NCI-H146 (cell line): ENCODE results near the gene SMCO2.

Experiments used
- DNase-seq: peaks from one replicate; lab custom pipeline; 2025; lab: John Stamatoyannopoulos, UW

The SMCO2 gene

DNA sequence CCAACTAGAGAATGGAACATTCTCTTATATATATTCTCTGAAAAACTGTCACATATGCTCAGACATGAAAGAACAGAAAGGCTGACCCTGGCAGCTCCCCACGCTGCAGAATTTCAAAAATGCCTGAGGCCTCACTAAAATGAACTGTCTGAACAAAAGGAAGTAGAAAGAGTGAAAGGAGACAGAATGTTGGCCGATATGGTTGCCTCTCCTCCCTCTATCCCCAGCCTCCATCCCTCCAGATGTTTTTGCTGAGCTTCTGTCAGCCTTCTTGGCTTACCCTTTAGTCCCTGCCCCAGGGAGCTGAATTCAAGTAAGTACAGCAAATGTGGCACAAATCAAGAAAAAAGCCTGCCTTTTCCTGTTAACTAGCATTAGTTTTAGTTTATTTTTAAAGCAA lies 6.9 kb downstream of the SMCO2 start:
- no peak for DNase-seq

DNA sequence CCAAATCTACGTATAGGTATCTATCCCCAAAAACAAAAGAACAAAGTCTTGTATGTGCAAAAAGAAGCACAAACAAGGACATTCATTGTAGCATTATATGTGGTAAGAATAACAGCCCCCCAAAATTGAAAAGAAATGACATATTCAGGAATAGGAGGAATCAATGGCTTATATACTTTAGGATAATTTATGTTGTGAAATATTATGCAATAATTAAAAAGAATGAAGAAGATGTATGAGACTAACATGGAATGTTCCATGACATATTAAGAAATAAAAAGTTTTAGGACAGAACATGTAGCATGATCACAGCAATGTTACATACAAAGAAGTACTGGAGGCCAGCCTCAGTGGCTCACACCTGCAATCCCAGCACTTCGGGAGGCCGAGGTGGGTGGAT lies 9.1 kb downstream of the SMCO2 start:
- no peak for DNase-seq

DNA sequence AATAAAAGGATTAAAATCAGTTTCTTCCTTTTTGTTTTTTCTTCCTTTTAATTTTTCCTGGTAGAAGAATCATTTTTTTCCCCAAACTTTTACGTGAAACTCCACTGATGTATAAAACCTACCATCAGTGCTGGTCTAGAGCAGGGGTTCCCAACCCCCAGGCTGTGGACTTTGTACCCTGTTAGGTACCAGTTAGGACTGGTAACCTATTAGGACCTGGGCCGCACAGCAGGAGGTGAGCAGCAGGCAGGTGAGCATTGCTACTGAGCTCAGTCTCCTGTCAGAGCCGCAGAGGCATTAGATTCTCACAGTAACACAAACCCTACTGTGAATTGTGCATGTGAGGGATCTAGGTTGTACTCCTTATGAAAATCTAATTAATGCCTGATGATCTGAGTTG lies 10.1 kb downstream of the SMCO2 start:
- peak; percentile 79 for DNase-seq

DNA sequence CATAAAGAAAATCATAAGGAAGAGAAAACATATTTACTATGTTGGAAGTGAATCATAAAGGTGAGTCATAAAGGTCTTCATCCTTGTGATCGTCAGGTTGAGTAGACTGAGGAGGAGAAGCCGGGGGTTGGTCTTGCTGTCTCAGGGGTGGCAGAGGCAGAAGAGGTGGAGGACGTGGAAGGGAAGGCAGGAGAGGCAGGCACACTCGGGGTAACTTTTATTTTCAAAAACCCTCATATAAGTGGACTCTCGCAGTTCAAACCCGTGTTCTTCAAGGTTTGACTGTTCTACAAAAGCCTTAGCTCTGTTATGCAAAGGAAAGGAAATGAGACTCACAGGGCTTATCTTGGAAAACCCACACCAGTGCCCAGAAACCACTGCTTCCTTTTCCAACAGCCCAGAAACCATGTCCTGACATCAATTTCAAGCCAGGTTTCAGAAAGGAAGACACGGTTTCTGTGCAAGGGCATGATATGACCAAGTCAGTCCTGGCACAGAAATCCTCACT lies 14.0 kb downstream of the SMCO2 start:
- no peak for DNase-seq

DNA sequence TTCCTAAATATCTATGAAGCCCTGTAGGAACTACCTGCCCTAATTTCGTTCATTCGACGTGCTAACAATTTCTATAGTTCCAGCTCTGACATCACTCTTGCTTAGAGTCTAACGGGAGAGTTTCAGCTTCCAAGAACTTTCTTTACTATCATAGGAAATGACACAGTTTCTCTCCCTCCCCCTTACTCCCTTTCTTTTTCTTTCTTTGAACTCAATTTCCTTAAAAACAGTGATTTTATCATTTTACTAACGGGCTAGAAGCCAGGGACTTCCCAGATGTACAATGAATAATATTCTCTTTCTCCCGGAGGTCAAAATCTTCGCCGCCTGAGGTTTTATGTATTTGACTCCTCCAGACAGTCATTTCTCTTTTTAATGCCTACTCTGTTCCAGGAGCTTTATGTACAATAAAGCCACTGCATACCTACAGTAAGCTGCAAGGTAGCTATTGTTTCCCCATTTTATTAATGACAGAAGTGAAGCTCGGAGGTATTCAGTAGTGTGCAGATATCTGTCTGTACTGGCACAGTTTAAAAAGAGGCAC lies 15.7 kb downstream of the SMCO2 start:
- no peak for DNase-seq

DNA sequence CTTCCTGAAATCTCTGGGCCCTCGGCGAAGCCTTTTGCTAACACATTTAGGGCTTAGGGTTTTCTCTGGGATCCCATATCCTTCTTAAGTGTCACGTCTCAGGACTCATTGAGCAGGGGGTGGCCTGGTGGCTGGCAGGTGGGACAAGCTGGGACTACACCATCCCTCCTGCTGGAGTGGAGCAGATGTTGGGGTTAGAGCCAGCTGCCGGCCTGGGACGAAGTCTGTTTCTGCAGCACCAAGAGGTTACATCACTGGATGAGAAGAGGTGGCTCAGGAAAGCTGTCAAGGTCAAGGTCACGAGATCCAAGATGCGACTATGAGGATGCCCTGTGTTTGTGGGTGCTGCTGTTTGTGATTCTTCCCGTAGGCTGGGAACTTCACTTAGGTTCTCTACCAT lies 16.3 kb downstream of the SMCO2 start:
- no peak for DNase-seq

DNA sequence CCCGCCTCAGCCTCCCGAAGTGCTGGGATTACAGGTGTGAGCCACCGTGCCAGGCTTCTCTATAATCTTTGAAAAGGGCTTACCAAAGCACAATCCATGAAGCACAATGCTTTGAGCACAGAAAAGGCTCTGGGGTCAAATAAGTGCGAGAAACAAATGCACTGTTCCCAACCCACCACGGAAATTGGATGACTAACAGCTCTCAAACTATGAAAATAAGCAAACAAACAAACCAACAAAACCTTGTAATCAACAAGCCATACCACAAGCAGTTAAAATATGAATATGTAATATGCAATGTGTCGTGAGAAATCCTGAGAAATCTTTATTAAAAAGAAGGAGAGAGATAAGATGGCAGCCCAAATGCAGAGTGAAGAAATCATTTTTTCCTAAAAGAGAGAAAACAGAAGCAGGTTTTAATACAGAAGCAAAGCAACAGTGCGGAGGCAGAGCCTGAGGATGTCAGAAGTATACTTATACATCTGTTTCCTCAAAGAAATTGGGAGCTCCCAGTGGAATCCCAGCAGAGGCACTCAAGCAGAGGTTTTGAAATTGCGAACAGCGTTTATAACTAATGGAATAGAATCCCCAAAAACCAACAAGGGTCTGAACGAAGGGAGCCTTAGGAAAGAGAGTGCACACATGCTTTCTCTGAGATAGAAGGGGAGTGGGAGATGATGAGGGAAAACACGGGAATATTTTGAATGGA lies 17.1 kb downstream of the SMCO2 start:
- DNase-seq: no peak

DNA sequence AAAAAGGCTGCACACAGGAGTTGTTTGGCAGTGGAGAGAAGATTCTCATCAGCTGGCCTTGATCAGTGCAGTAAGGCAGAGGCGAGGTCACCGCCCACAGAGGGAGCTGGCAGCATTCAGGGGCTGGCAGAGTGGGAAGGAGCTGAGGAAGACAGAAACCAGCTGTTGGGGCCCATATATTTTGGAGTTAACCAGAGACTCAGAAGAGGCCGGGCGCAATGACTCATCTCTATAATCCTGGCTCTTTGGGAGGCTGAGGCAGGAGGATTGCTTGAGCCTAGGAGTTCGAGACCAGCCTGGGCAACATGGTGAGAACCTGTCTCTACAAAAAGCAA lies 17.7 kb downstream of the SMCO2 start:
- DNase-seq: no peak

DNA sequence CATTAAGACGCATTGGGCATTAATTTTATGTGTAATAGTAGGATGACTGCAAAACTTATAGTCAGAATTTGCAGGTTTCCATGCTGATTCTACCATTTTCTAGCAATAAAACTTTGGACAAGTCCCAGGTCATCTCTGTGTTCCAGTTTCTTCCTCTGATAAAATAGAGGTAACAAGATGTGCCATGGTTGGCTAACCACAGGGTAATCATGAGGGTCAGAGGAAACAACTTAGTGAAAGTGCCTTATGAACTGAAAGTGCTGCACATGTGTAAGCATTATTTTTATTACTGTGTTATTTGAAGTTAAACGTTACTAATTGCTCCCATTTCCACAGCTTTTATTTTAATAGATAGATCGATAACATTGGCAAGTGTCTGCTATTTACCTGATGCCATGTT lies 21.1 kb downstream of the SMCO2 start:
- DNase-seq: no peak

DNA sequence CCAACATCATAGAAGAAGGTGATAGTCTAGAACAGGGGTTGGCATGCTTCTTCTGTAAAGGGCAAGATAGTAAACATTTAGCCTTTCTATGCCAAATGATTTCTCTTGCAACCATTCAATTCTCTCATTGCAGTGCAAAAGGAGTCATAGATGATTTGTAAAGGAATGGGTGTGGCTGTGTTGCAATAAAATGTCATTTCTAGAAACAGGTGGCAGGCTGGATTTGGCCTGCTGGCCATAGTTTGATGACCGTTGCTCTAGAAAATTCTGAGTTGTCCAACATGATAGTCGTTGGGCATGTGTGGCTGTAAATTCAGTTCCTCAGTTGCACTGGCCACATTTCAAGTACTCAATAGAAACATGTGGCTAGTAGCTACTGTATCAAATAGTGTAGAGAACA lies 21.7 kb downstream of the SMCO2 start:
- DNase-seq: no peak

DNA sequence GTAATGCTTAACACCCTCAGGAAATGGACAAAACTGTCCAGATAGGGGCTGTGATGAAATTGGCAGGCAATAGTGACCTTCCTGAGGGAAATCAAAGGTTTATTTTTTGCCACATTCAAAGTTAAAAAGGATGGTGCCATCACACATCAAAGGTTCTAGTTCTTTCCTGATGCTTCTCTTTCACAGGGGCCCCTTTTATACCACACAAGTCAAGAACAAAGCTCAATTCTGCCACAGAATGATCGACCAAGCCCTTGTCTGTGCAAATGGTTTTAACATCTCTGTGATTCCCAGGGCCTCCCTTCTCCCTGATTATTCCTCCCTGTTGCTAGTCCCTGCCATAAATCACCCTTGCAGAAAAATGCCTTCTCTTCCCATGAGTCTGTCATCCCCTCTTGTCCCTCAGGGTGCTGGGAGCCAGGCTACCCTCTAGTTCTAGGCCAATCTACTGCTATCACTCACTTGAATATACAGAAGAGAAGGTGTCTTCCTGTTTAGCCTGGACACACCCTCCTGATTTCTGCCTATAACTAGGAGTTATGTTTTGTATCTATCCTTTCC lies 22.7 kb downstream of the SMCO2 start:
- DNase-seq: no peak

DNA sequence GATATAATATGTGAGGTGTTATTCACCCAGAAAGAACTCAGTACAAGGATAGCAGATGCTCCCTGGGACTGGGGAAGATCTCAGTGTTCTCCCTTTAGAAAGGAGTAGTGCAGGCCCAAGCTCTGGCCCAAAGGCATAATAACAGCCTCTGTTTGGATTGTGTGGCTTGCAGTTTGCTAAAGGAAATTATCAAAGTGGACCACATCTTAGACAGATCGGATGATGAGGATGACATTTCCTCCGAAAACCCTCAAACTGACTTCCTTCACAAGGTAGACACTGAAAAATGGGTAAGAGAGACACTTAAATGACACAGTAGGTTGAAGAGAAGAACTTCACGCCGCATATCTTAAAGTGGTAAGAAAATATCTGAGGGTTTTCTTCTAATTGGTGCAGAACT lies 26.1 kb downstream of the SMCO2 start:
- DNase-seq: no peak

DNA sequence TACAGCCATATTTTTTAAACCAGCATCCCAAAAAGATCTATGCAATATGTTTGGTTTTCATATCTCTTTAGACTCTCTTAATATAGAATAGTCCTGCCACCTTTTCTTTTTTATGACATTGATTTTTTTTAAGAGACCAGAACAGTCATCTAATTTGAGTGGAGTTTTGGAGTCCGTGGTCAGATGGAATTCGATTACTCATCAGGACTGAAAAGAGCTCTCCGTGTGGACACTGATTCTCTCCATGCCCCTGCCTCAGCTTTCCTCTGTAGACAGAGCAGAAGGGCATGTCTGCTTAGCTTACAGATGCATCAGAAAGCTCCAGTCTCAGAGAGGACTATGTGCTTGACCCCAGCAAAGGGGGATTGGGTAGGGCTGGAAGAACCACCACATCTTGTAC lies 27.8 kb downstream of the SMCO2 start:
- no peak for DNase-seq

DNA sequence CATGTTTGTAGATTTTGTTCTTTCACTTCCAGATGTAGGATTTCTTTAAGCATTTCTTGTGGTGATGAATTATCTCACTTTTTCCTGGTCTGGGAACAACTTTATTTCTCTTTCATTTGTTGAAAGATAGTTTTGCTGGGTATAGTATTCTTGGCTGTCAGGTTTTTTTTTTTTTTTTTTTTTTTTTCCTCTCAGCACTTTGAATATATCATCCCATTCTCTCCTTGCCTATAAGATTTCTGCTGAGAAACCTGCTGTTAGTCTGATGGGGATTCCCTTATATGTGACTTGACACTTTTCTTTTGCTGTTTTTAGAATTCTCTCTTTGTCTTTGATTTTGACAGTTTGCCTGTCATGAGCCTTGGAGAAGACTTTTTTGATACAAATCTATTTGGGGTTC lies 30.5 kb downstream of the SMCO2 start:
- DNase-seq: no peak

DNA sequence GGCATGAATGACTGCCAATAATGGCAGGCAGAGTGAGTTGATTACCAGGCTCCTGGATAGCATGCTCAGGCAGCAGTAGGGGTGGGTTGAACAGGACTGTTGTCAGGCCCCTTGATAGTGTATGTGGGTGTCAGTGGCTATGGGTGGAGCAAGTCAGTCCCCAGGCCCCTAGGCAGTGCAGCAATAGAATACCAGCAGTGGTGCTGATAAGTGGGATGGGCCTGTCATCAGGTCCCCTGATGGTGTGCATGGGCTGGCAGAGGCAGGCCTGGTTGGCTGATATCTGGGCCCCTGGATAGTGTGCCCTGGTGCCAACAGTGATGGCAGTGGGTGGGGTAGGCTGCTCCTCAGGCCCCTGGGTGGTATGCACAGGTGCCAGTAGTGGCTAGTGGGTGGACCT lies 32.4 kb downstream of the SMCO2 start:
- DNase-seq: no peak

DNA sequence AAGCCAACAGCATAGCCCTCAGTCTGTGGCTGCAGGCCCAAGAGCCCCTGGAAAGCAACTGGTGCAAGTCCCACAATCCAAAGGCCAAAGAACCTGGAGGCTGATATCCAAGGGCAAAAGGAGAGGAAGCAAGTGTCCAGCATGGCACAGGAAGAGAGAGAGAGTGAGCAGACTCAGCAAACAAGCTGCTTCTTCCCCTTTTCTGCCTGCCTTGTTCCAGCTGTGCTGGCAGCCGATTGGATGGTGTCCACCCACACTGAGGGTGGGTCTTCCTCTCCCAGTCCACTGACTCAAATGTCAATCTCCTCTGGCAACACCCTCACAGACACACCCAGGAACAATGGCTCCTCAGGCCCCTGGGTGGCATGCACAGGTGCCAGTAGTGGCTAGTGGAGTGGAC lies 33.5 kb downstream of the SMCO2 start:
- DNase-seq: no peak

DNA sequence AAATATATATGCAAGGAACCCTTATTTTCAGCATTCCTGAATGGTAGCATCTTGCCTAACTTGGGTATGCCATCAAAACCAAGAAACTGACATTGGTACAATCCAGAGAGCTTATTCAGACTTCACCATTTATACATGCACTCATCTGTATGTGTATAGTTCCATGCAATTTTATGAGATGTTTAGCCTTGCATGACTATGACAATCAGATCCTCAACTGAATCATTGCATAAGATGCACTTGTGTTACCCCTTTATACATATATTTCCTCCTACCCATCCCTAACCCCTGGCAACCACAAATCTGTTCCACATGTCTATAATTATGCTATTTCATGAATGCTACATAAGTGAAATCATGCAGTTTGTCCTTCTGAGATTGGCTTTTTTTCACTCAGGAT lies 40.4 kb downstream of the SMCO2 start:
- no peak for DNase-seq

DNA sequence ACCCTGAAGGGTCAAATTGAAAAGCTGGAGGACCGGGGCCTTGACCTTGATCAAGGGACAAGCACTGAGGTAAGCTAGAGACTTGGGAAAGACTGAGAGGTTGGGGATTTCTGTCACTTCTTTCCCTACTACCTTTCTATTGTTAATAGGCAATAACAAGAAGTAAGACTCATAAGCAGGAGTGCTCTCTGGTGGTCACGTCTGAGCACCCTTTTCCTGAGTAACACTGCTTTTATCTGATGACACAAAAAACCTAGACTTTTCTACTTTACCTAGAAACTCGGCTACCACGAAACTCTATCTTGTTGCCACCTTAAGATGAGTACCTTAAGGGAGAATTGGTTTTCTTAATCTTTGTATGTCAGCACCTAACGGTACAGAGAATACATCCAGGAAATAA lies 41.9 kb downstream of the SMCO2 start:
- no peak for DNase-seq

DNA sequence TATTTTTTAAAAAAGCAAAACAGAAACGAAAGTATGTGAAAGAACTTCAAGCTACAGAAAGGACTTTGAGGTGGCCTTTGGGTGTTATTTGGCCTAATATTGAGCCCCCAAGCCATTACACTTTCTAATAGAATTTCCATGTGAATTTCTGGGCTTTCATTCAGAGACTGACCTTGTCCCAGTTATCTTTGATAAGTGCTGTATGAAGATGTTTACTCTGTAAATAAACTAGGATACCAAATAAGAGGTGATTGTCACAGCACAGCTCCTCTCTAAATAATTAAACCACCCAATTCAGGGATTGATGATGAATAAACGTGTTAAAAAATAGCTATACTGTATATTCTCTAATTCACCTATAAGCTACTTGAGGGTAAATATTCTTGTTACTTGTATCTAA lies 44.7 kb downstream of the SMCO2 start:
- no peak for DNase-seq

DNA sequence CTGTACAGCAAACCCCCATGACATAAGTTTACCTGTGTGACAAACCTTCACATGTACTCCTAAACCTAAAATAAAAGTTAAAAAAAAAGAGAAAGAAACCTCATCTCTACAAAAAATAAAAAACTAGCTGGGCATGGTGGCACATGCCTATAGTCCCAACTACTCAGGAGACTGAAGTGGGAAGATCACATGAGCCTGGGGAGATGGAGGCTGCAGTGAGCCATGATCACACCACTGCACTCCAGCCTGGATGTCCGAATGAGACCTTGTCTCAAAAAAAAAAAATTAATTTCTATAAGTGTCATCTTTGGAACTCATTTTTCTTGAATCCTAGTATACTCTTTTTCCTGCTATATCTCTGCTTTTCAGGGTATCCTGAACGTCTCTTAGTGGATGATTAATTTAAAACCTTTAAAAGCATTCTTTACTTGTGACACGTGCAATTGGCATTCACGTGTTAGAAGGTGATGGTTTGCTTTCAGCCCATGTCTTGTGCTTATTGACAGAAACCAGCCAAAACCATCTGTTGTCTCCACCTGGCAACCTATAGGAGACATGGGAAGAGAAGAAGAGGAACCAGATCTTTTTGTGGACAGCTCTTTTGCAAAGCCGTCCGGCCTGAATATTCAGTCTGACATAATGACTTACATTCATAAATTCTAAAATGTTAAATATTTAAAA lies 46.9 kb downstream of the SMCO2 start:
- DNase-seq: no peak

DNA sequence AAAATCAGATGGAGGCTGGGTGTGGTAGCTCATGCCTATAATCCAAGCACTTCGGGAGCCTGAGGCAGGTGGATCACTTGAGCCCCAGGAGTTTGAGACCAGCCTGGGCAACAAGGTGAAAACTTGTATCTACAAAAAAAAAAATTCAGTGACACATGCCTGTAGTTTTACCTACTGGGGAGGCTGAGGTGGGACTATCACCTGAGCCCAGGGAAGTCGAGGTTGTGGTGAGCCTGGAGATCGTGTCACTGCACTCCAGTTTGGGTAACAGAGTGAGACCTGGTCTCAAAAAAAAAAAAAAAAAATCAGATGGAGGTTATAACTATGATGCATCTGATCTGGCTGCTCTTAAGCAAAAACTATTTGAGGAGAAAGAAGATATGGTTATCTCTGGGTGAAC lies 50.9 kb downstream of the SMCO2 start:
- no peak for DNase-seq

DNA sequence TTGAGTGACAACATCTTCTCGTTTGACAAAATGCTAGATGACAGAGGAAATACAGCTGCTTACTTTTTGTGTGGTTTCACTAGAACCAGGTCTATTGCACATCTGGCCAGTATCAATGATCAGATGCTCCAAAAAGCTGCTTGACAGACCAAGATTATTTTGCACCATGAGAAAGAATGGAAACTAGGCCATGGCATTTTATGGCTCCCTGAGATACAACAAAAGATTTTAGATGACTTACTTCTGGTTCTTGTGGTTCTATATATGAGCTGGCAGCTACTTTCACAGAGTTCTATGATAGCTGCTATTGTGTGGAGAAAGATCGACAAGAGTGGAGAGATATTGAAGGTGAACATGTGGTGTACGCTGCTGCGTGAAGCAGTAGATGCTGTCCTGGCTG lies 51.6 kb downstream of the SMCO2 start:
- DNase-seq: no peak

DNA sequence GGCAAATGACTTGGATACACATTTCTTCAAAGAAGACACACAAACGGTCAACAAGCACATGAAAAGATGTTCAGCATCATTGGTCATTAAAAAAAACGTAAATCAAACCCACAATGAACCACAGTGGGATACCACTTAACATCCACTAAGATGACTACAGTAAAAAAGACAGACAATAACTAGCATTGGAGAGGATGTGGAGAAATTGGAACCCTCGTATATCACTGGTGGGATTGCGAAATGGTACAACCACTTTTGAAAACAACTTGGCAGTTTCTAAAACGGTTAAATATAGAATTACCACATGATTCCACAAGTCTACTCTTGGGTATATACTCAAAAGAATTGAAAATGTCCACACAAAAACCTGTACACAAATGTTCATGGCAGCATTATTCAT lies 52.2 kb downstream of the SMCO2 start:
- peak; percentile 77 for DNase-seq
